ENCODE data around the gene AFF3. TPM values are rescaled to one million over a fixed set of nuclear protein-coding genes. Genes with fewer than 3 reads are reported as not detected.

Gene AFF3
- total and polyA plus RNA-seq, 2 of the 8 experiments (the other 6 are each of a cell fraction or from before 2014, with no cell fraction given), result 0.27 to 3.0 TPM

DNA sequence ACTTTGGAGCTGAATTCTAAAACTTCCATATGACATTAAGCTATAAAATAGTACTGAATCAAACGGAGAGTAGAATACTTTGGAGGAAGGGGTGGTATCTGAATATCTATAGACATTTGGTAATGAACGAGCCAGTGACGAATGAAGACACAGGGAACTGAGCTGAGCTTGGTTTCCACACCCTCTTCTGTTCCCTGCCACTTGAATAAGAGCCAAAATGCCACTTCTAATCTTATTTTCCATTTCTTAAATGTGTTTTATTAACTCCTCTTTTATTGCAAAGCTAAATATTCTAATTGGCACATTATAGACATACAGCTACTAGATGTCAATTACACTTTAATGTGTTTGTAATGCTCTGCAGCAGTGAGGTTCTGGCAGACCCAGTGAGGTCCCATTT, 76.1 kb downstream of the AFF3 start:
- Histone ChIP-seq H3K56ac (replicated peaks; ENCODE audit: insufficient read length, low read depth, low read length) (no peak overlapping the region), H3K4ac (replicated peaks; ENCODE audit: insufficient read length, low read depth, low read length) (no peak overlapping the region), H2BK20ac (ENCODE audit: low read length) (no peak overlapping the region), H4K20me1 (replicated peaks in 1 of 2; ENCODE audit: control insufficient read depth in 1 of 2, insufficient read depth in 2 of 2, low read length in 2 of 2) (no peaks in the 10 kb centered on the region), H4K5ac (ENCODE audit: insufficient read length, low read depth, low read length) (no peak overlapping the region), H3K23ac (ENCODE audit: insufficient read length) (no peak overlapping the region), H3K79me1 (ENCODE audit: low read depth, low read length) (no peaks in the 10 kb centered on the region), H4K8ac (ENCODE audit: extremely low read depth, insufficient read depth, low read length) (no peak overlapping the region), H2AFZ (ENCODE audit: low read length) (no peak overlapping the region), H3K9ac (replicated peaks in 1 of 4; ENCODE audit: extremely low read depth in 1 of 4, low read depth in 3 of 4, low read length in 3 of 4) (no peak overlapping the region), H3K14ac (ENCODE audit: insufficient read length) (no peak overlapping the region), H2BK5ac (ENCODE audit: low read depth, low read length) (no peak overlapping the region), H2AK5ac (ENCODE audit: low read depth, low read length) (no peak overlapping the region), H3K9me3 (ENCODE audit: insufficient read depth in 2 of 2, low read depth in 1 of 2, low read length in 1 of 2) (no peaks in the 10 kb centered on the region; a peak in 1 of 4 replicates), H3K4me1 (replicated peaks in 1 of 4; ENCODE audit: control insufficient read depth in 3 of 4, insufficient read depth in 4 of 4, low read length in 3 of 4) (no peaks in the 10 kb centered on the region), H2BK12ac (ENCODE audit: low read depth, low read length) (no peak overlapping the region), H4K91ac (replicated peaks; ENCODE audit: insufficient read length, low read length) (no peak overlapping the region), H3K23me2 (ENCODE audit: low read depth, low read length) (no peaks in the 10 kb centered on the region), H3K36me3 (ENCODE audit: control insufficient read depth in 2 of 4, insufficient read depth in 4 of 4, low read length in 3 of 4) (no peaks in the 10 kb centered on the region), H3K27me3 (replicated peaks in 1 of 4; ENCODE audit: control insufficient read depth in 3 of 4, extremely low read depth in 1 of 4, insufficient read depth in 3 of 4, low read length in 3 of 4) (no peaks in the 10 kb centered on the region), H3K27ac (ENCODE audit: low read depth, low read length) (no peak overlapping the region), H3K4me3 (ENCODE audit: extremely low read depth in 1 of 4, insufficient read depth in 2 of 4, low read depth in 3 of 4, low read length in 4 of 4) (no peak overlapping the region), H2BK120ac (replicated peaks; ENCODE audit: low read depth, low read length) (no peak overlapping the region), H2BK15ac (ENCODE audit: low read length) (no peak overlapping the region), H3K4me2 (ENCODE audit: insufficient read depth in 1 of 2, low read depth in 2 of 2, low read length in 2 of 2) (no peak overlapping the region), H3K18ac (ENCODE audit: extremely low read depth, low read length) (no peak overlapping the region), H3K79me2 (ENCODE audit: control insufficient read depth in 1 of 2, insufficient read depth in 2 of 2, low read length in 2 of 2) (no peaks in the 10 kb centered on the region)
- POLR2A ChIA-PET (ENCODE audit: partially characterized antibody), result no interaction called here
- DNase-seq (ENCODE audit: low read depth in 1 of 2, low spot score in 2 of 2), result no peak
- no peak for FAIRE-seq
- TF ChIP-seq CTBP2 (IDR thresholded peaks at IDR 0.05; ENCODE audit: borderline replicate concordance, insufficient read depth, insufficient read length, low read length) (no peak), BRCA1 (IDR thresholded peaks at IDR 0.05; ENCODE audit: low read depth, low read length) (no peak), SIRT6 (IDR thresholded peaks at IDR 0.05; ENCODE audit: low read length) (no peak), BACH1 (IDR thresholded peaks at IDR 0.05; ENCODE audit: low read length) (no peak), RXRA (IDR thresholded peaks at IDR 0.05; ENCODE audit: insufficient read depth, low read depth, low read length) (no peak), TEAD4 (IDR thresholded peaks at IDR 0.05; ENCODE audit: low read depth, low read length) (no peak), CREB1 (IDR thresholded peaks at IDR 0.05) (no peak)
- TF ChIP-seq, protein P1, sequence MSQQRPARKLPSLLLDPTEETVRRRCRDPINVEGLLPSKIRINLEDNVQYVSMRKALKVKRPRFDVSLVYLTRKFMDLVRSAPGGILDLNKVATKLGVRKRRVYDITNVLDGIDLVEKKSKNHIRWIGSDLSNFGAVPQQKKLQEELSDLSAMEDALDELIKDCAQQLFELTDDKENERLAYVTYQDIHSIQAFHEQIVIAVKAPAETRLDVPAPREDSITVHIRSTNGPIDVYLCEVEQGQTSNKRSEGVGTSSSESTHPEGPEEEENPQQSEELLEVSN (IDR thresholded peaks at IDR 0.05), result no peak
- WGBS, 2 experiments (ENCODE audit: extremely low coverage in 1 of 2, insufficient coverage in 1 of 2, insufficient read length in 1 of 2, insufficient replicate concordance in 2 of 2, low coverage in 1 of 2, low lambda C conversion rate in 2 of 2, missing lambda C conversion rate in 1 of 2), result 83% methylated on average over 3 of the region's 3 CpGs; no CpG with 5 or more reads in 1 of the 2 experiments
- CTCF ChIA-PET (ENCODE audit: partially characterized antibody), result interaction anchor here (1.2 to 1.3 kb wide), 2 partner anchors 15 to 247 kb away, joined by 3 to 4 read pairs; no protein-coding TSS in a partner anchor
